OCI-LY3 (cell line): Measurements from ENCODE around the gene IFNAR1.

Experiments
- H2AFZ ChIP-seq: fragments of 200-600, 300-600 bp; shearing (Covaris generic); 2 replicates; pipeline ENCODE4 v1.6.0; 2014; ENCODE audit warnings: antibody characterized with exemption, low read depth, low read length
- H3K27ac ChIP-seq: fragments of 200-600, 300-600 bp; sonication (generic); 2 replicates; pipeline ENCODE4 v1.5.1; 2014; ENCODE audit warnings: mild to moderate bottlenecking, low read length, moderate library complexity, mixed read lengths
- H3K27me3 ChIP-seq: fragments of 200-600, 300-600 bp; sonication (generic); 2 replicates; pipeline ENCODE4 v1.6.1; 2014; ENCODE audit warnings: low read depth, low read length, mixed read lengths
- H3K36me3 ChIP-seq: fragments of 200-600, 300-600 bp; sonication (generic); replicated peaks from 2 replicates; pipeline ENCODE3; 2014; ENCODE audit warnings: low read depth, low read length, mixed read lengths
- H3K4me1 ChIP-seq: fragments of 300-600, 200-600 bp; sonication (generic); 2 replicates; pipeline ENCODE4 v1.6.1; 2014; ENCODE audit warnings: low read length, mixed read lengths
- H3K4me2 ChIP-seq: fragments of 200-600, 300-600 bp; sonication (generic); 2 replicates; pipeline ENCODE4 v1.6.1; 2014; ENCODE audit warnings: low read length, mixed read lengths
- H3K4me3 ChIP-seq: fragments of 300-600, 200-600 bp; sonication (generic); 2 replicates; pipeline ENCODE4 v1.5.1; 2014; ENCODE audit warnings: antibody characterized with exemption, mild to moderate bottlenecking, low read length, moderate library complexity
- H3K79me2 ChIP-seq: fragments of 300-600, 200-600 bp; shearing (Covaris generic); 2 replicates; pipeline ENCODE4 v1.6.1; 2014; ENCODE audit warnings: mild to moderate bottlenecking, low read length, mixed read lengths
- H3K9ac ChIP-seq: fragments of 300-600, 200-600 bp; shearing (Covaris generic); 2 replicates; pipeline ENCODE4 v1.6.0; 2014; ENCODE audit warnings: mild to moderate bottlenecking, low read length, moderate library complexity
- H3K9me3 ChIP-seq: fragments of 200-600, 300-600 bp; shearing (Covaris generic); 2 replicates; pipeline ENCODE4 v1.6.1; 2014; ENCODE audit warnings: low read length, mixed read lengths; ENCODE audit not compliant: insufficient read depth
- H4K20me1 ChIP-seq: fragments of 200-600, 300-600 bp; sonication (generic); 2 replicates; pipeline ENCODE4 v1.6.1; 2016; ENCODE audit warnings: low read length, mixed read lengths; ENCODE audit not compliant: insufficient read depth
- EZH2phosphoT487 ChIP-seq: fragments of 200-600 bp; shearing (Covaris generic); IDR thresholded peaks from 2 replicates; pipeline ENCODE4 v1.6.1; 2018; ENCODE audit warnings: antibody characterized with exemption, mixed run types, low read depth
- TF ChIP-seq, protein P1 (sequence below): fragments of 200-600, 300-600 bp; sonication (generic); IDR thresholded peaks from 2 replicates; pipeline ENCODE4 v1.5.1; 2014; ENCODE audit warnings: antibody characterized with exemption, low read length, low read depth

Gene IFNAR1

DNA sequence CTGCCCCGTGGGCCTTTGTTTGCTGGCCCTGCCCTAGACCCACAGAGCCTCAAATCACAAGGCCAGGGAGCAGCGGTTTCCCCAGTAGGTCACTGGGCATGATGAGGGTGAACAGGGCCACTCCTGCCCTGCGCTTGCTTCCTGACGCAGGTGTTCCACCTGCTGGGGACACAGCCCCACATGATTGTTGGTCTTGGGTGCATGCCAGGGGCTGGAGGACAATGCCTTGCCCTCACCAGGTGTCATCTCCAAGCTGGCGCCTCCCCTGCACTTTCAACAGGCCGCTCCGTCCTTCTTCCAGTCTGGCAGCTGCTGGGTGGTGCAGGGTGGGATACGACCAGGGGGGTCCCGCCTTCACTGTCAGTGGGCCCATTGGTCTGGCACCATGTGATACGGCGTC, 34.3 kb upstream of the IFNAR1 start:
- TF ChIP-seq, protein P1, sequence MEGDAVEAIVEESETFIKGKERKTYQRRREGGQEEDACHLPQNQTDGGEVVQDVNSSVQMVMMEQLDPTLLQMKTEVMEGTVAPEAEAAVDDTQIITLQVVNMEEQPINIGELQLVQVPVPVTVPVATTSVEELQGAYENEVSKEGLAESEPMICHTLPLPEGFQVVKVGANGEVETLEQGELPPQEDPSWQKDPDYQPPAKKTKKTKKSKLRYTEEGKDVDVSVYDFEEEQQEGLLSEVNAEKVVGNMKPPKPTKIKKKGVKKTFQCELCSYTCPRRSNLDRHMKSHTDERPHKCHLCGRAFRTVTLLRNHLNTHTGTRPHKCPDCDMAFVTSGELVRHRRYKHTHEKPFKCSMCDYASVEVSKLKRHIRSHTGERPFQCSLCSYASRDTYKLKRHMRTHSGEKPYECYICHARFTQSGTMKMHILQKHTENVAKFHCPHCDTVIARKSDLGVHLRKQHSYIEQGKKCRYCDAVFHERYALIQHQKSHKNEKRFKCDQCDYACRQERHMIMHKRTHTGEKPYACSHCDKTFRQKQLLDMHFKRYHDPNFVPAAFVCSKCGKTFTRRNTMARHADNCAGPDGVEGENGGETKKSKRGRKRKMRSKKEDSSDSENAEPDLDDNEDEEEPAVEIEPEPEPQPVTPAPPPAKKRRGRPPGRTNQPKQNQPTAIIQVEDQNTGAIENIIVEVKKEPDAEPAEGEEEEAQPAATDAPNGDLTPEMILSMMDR = no peak
- no peak for TF ChIP-seq EZH2phosphoT487
- H3K4me3 ChIP-seq = no peak overlapping the region
- H4K20me1 ChIP-seq = no peaks in the 10 kb centered on the region
- H3K79me2 ChIP-seq = no peaks in the 10 kb centered on the region
- no peaks in the 10 kb centered on the region for H3K9me3 ChIP-seq
- H3K4me2 ChIP-seq = no peak overlapping the region
- no peak overlapping the region for H2AFZ ChIP-seq
- no peaks in the 10 kb centered on the region for H3K27me3 ChIP-seq
- no peak overlapping the region for H3K9ac ChIP-seq
- H3K27ac ChIP-seq = no peak overlapping the region
- H3K36me3 ChIP-seq = no peaks in the 10 kb centered on the region
- no peaks in the 10 kb centered on the region for H3K4me1 ChIP-seq

DNA sequence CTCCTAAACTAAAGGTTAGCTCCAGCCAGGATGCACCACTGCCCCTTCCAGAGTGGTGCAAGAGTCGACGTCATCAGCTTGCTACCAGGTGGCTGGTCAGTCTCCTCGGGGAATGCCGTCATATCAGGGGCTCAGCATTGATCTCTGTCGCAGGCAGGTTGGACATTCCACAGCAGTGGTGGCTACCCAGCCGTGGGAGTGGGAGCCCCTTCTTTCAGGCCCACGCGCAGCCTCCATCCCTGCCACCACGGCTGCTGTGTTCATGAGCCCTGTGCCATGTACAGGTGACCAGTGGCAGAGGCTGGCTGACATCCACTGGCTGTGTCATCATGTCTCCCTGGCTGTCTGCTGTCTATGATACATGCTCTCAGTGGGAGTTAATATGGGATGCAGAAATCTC, 33.1 kb upstream of the IFNAR1 start:
- no peak for TF ChIP-seq EZH2phosphoT487
- TF ChIP-seq, protein P1 = no peak
- no peaks in the 10 kb centered on the region for H4K20me1 ChIP-seq
- no peaks in the 10 kb centered on the region for H3K79me2 ChIP-seq
- H2AFZ ChIP-seq = no peak overlapping the region
- H3K36me3 ChIP-seq = peaks cover 3% of the 10 kb centered on the region
- no peaks in the 10 kb centered on the region for H3K9me3 ChIP-seq
- no peak overlapping the region for H3K4me3 ChIP-seq
- no peak overlapping the region for H3K9ac ChIP-seq
- H3K27me3 ChIP-seq = no peaks in the 10 kb centered on the region
- no peak overlapping the region for H3K27ac ChIP-seq
- H3K4me2 ChIP-seq = no peak overlapping the region
- peaks cover 4% of the 10 kb centered on the region for H3K4me1 ChIP-seq

DNA sequence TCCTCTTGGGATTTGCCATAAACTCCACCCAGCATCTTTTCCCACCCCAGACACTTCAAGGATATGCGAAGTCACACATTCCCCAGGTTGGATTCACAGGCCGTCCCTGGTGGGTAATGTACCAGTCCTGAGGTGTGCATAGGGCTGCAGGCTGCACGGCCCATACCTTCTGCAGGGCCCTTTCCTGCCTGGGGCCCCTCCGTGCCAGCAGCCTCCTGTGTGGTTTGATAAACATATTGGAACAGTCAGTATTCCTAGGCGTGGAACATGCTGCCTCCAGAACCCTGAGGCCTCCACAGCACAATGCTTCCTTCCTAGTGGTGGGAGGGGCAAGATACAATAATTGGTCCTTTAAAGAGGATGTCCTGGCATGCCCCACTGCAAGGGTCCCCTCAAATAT, 32.0 kb upstream of the IFNAR1 start:
- no peaks in the 10 kb centered on the region for H3K27me3 ChIP-seq
- TF ChIP-seq, protein P1 = no peak
- TF ChIP-seq EZH2phosphoT487 = no peak
- H2AFZ ChIP-seq = no peak overlapping the region
- H4K20me1 ChIP-seq = no peaks in the 10 kb centered on the region
- peaks cover 4% of the 10 kb centered on the region for H3K4me1 ChIP-seq
- H3K4me2 ChIP-seq = no peak overlapping the region
- H3K79me2 ChIP-seq = no peaks in the 10 kb centered on the region
- no peak overlapping the region for H3K4me3 ChIP-seq
- H3K9ac ChIP-seq = no peak overlapping the region
- peaks cover 3% of the 10 kb centered on the region for H3K36me3 ChIP-seq
- no peaks in the 10 kb centered on the region for H3K9me3 ChIP-seq
- H3K27ac ChIP-seq = no peak overlapping the region

DNA sequence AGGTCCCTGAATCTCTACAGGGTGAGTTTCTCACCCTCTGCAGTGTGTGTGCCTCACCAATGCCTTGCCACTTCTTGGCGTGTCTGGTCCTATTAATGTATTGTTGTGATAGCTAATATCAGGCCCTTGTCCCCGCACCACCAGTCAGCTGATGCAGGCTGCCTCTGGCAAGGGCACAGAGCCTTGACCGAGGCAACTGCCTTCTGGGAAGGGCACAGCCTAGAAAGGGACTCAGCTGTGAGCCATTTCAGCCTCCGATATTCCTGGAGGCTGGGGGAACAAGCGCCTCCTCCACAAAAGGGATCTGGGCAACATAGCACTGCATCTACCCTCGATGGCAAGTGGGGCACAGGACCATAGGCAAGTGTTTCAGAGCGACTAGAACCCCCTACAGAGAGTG, 31.6 kb upstream of the IFNAR1 start:
- Histone ChIP-seq H3K27ac (no peak overlapping the region), H3K27me3 (no peaks in the 10 kb centered on the region), H3K9ac (no peak overlapping the region), H3K9me3 (no peaks in the 10 kb centered on the region), H3K4me1 (peaks cover 4% of the 10 kb centered on the region), H3K4me3 (no peak overlapping the region), H4K20me1 (no peaks in the 10 kb centered on the region), H2AFZ (no peak overlapping the region), H3K36me3 (peaks cover 3% of the 10 kb centered on the region), H3K4me2 (no peak overlapping the region), H3K79me2 (no peaks in the 10 kb centered on the region)
- no peak for TF ChIP-seq EZH2phosphoT487
- TF ChIP-seq, protein P1 = no peak
